Measurements from ENCODE around the gene EEF1AKMT3.
"Not testable (repeated sequence)": the region's sequence is repeated elsewhere in the genome, so short reads cannot be mapped to it uniquely, and the experiment has no call there.

Gene EEF1AKMT3

GRCh38 chr12:57764662-57765002, 7.8 kb upstream of the EEF1AKMT3 start:
- DNase-seq (ENCODE audit: low read depth in 2 of 2), result peak in 1 of 2 donors; percentile 41

DNA sequence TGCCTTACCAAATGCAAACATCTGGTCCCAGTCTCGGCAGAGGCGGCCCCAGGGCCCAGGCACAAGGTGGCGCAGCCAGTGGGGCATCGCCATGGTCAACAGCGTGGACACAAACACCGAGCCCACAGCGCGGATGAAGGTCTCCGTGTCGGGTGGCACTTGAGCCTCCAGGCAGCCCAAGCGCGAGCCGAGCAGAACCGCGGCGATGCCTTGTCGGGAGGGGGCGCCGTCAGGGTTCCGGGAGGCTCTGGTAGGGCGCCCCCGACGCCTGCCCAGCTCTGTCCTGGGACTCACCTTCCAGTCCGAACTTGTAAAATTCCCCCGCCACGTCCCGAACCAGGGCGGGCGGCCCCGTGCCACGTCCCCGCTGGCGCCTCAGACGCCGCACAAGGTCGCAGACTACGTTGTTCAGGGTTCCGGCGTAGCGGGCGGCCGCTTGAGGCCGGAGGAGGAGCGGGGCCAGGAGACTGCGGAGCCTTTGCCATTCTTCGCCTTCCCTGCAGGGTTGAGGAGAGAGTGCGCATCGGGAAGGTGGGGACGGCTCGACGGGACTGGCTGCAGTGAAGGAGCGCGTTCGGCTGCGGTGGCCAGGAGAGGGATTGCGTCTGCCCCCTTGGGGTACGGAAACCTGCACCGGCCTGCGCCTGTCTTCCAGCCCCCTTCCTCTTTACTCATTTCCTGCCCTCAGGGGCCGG, 7.3 kb upstream of the EEF1AKMT3 start:
- DNase-seq (ENCODE audit: low read depth in 2 of 2), result peak in 1 of 2 donors; percentile 63

DNA sequence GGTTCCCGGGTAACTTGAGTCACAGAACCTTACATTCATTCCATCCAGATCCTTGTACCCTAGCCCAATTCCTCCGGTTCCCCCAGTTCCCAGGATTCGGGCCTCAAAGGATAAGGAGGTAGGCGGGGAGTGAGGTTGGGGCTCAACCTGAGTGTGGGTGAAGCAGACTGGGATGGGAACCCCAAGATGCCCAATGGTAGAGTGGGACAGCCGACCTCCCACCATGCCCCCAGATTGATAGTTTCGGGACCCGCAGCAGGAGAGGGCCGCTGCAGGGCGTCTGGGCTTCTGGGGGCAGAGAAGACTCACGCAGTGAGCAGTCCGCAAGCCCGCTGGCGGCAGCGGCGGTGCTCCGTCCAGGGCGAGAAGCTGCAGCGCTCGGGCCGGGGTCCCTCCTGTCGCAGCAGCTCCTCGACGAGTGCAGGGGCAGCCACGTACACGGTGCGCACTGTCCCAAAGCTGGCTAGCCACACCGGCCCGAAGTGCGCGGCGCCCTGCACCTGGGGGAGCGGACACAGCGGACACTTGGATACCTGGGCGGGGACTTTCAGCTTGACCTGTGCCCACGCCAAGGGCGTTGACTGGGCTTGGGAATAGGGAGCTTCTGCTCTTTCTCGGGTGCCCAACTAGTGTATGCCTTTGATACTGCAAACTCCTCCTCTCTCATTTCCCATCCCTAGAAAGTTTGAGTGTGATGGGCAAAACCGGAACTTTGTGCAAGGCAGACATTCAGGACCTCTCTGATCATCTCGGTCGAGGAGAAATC, 6.5 kb upstream of the EEF1AKMT3 start:
- DNase-seq (ENCODE audit: low read depth in 2 of 2), result no peak

DNA sequence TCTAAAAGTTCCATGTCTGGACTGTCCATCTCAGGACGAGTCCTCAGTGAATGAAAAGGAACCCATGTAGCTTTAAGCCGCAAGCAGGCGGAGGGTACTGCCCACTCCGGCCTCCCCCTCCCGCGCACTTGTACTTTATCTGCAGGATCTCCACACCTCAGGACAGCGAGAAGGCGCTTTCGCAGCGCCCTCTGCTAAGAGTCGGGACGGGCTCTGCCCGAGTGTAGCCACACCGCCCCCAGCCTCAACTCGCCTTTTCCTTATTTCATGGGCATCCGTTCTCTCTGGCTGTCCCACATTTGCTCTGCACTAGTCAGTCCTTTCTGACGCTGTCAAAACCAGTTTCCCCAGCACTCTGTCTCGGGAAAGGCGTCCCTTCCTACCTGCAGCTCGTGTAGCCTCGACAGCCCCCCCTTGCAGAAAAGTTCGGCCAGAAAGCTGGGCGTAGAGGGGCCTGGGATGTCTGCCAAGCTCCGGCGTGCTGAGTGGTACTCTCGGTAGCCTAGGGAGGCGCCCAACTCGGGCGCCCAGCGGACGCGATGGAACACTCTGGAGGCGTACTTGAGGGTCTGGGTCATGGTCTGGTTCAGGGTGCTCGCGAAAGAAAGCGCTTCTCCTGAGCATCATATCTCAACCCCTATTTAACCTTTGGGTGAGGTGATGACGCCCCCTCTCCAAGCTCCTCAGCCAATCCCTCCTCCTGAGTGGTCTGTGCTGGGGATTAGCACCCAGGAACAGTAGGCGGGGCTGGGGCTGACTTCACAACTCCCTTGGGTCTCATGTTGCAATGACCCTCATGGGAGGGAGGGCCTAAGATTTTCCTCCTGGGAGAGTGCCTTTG, 5.7 kb upstream of the EEF1AKMT3 start, which contains the start of gene CYP27B1:
TSS of gene CYP27B1 (minus strand) at position 615 of the 841 bp plus-strand sequence. CDS start at position 578, 37 bp downstream.
- no peak for DNase-seq (ENCODE audit: low read depth in 2 of 2)

- no peak for DNase-seq (ENCODE audit: low read depth in 2 of 2)
These were observed 5.1 kb upstream of the EEF1AKMT3 start for GRCh38 chr12:57767305-57767698.

- DNase-seq (ENCODE audit: low read depth in 2 of 2), result no peak
These were observed 4.5 kb upstream of the EEF1AKMT3 start for GRCh38 chr12:57767876-57768275.

DNA sequence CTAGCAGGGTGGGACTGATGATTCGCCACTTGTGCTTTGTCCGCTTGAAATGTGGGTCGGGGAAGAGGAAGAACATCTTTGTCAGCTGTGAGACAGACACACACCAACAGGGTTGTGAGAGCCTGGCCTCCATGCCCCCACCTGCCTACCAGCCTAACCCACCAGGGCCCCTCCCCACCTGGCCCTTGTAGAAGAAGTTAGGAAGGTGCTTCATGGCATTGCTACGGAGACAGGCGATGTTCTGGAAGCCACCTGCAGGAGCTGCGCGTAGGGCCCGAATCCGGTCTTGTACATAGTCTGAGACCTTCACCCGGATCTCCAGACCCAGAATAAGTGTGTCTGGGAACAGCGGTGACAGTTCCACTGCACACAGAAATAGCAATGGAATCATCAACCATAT, 2.8 kb upstream of the EEF1AKMT3 start:
- DNase-seq (ENCODE audit: low read depth in 2 of 2), result no peak

DNA sequence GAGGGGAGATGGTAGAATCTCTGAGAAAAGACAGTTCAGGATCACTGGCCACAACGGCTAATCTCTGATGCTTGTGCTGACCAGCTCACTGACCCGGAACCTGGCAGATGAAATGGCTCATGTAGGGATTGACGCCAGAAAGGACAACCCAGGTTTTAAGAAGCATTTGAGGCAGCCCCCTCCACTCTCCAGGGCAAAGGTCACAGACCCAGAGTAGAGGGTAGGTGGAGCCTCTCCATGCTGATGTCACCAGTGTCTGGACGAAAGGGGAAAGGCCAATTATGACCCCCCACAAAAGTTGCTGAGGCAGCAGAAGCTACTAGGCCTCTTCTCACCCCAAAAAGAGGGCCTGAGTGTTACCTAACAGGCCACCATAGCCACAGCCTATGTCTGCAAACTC, 1.7 kb upstream of the EEF1AKMT3 start:
- DNase-seq (ENCODE audit: low read depth in 2 of 2), result no peak

DNA sequence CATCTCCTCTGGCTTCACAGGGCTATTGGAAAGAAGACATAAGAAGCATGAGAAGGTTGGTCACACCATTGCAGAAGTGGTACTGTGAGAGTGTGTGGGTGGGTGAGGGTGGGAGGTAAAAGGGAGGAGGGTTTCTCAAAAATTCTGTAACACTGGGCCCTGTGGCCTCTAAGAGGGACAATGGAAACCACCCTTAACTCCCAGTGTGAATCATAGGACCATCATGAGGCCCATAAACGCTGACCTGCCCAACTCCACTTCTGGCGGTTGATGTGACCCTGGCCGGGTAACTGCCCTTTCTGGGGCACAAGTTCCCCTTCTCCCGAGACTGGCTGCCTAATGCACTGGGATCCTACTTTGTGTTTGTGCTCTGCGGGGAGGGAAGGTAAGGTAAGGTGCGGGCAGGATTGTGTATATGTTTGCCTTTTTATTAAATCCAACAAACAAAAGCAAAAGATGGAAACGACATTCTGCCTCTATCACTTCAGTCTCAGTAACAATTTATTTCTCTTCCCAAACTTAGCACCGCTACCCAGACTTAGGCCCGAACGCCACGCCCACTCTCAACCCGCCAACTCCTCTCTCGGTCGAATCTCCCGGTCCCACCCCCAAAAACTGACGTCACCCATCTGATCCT, 1.1 kb upstream of the EEF1AKMT3 start:
- DNase-seq (ENCODE audit: low read depth in 2 of 2), result peak; percentile 87 to 88

DNA sequence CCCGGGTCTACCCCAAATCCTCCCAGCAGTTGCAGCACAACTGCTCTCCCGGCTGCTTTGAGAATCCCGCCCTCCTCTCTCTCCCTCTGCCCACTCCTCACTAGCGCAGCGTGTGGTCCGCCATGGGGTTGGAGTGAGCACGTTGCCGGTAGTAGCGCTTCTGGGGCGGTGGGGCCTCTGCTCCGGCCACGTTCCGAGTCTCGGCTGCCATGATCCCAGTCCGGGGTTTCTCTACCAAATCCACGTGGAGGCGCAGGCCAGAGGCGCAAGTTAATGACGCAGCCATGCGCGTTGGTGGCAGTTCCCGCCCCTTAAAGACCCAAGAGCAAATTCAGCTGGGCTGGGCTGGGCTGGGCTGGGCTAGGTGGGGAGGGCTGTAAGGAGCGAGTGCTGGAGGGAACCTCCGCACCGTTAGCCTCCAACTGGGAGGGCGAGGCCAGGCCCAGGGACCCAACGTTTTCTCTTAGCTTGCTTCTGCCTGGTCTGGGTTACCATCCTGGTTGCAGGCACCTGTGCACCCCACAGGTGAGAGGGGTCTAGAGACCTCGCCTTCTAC, 463 bp upstream of the EEF1AKMT3 start, which contains the start of gene METTL1:
TSS of gene METTL1 (minus strand) at position 233 of the 556 bp plus-strand sequence. CDS start at position 211, 22 bp downstream.
- peak; percentile 83 to 84 for DNase-seq (ENCODE audit: low read depth in 2 of 2)

- DNase-seq (ENCODE audit: low read depth in 2 of 2), result not testable (repeated sequence)
These were observed 2.2 kb downstream of the EEF1AKMT3 start for GRCh38 chr12:57774634-57775033.

- DNase-seq (ENCODE audit: low read depth in 2 of 2), result no peak
These were observed 2.6 kb downstream of the EEF1AKMT3 start for GRCh38 chr12:57775044-57775443.

- DNase-seq (ENCODE audit: low read depth in 2 of 2), result no peak
These were observed 3.3 kb downstream of the EEF1AKMT3 start for GRCh38 chr12:57775563-57776246.

DNA sequence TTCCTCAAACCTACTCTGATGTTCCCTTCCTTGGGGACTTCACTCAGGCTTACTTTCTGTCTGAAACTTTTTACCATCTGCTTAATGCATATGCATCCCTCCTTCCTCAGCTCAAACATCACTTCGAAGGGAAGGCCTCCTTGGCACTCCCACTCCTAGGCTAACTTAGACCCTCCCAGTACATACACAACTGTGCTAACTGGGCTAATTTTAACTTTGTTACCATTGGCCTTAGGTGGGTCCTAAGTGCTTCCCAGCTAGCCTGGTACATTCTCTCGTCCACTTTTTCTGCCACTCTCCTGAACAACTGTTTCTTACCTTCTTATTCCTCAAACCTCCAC, 3.8 kb downstream of the EEF1AKMT3 start:
- no peak for DNase-seq (ENCODE audit: low read depth in 2 of 2)

DNA sequence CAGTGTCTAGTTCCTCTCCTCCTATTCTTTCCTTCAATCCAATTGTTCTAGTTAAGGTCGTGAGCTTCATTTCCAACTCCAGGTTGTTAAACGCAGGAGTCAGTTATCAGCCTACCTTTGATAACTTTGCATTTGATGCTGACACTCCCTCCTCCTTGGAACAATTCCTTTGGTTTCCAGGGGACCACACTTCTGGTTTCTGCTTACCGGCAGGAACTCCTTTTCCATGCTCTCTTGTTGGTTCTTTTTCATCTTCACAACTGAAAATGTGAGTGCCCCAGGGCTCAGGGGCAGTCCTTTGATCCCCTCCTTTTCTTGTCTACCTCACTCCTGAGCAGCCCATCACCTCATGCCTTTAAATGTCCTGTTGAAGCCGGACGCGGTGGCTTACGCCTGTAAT, 5.0 kb downstream of the EEF1AKMT3 start:
- DNase-seq (ENCODE audit: low read depth in 2 of 2), result no peak

- DNase-seq (ENCODE audit: low read depth in 2 of 2), result no peak
These were observed 5.5 kb downstream of the EEF1AKMT3 start for GRCh38 chr12:57777911-57778310.

DNA sequence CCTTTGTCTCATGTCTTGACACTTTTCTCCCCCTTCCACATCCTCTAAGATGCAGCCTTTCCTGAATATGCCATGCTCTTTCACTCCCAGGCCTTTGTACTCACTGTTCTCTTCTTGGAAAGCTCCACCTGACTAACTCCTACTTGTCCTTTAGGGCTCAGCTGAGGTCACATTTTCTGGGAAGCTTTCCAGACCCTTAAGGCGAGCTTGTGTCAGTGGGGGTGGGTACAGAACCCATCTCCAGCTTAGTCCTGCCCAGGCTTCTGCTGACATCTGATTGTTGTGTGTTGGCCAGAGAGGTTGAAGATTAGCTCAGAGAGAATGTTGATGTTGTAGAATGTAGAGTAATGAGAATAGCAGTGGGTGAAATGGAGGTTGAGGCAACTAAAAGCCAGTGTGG, 7.3 kb downstream of the EEF1AKMT3 start:
- no peak for DNase-seq (ENCODE audit: low read depth in 2 of 2)

DNA sequence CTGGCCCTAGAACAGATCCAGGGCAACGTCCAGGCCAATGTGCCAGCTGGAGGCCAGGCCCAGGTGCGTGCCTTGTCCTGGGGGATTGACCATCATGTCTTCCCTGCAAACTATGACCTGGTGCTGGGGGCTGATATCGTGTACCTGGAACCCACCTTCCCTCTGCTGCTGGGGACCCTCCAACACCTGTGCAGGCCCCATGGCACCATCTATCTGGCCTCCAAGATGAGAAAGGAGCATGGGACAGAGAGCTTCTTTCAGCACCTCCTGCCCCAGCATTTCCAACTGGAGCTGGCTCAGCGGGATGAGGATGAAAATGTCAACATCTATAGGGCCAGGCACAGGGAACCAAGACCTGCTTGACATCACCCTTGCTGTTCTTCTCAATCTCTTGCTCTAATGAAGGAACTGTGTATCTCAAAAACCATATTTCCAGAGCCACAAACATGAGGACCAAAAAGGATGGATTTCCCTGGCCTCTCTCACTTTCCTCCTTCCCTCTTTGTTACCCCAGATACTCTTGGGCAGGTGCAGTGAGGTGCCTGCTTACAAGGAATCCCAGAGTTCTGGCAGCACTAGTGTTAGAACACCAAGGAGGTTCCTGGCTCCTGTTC, 8.0 kb downstream of the EEF1AKMT3 start:
- no peak for DNase-seq (ENCODE audit: low read depth in 2 of 2)

DNA sequence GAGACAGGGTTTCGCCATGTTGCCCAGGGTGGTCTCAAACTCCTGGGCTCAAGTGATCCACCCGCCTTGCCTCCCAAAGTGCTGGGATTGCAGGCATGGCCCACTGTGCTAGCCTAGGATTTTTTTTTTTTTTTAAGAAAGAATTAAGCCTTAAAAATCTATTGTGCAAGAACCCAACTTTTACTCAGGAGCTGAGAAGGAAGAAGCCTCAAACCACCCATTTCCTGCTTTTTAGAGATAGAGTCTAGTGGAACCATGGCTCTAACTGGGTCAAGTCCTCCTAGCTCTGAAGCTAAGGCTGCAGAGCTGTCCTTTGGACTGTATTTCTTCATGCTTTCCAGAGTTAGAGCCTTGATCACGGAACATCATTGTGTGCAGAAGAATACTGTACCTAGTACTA, 8.8 kb downstream of the EEF1AKMT3 start:
- DNase-seq (ENCODE audit: low read depth in 2 of 2), result no peak

DNA sequence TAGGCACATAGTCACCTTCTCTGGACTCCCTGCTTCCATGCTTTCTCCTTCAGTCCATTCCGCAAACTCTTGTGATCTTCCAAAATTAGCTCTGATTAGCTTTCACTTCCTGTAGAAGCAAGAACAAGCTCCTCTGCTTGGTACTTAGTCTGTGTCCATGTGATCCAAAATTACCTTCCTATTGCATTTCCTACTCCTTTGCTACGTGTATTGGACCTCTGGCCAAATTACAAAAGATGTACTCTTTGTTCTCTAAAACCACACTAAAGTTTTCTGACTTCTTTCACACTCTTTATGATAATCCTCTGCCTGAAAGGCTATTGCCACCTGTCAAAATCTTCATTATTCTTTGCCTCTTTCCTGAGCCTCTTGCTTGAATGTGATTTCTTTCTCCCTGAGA, 9.4 kb downstream of the EEF1AKMT3 start:
- DNase-seq (ENCODE audit: low read depth in 2 of 2), result no peak

DNA sequence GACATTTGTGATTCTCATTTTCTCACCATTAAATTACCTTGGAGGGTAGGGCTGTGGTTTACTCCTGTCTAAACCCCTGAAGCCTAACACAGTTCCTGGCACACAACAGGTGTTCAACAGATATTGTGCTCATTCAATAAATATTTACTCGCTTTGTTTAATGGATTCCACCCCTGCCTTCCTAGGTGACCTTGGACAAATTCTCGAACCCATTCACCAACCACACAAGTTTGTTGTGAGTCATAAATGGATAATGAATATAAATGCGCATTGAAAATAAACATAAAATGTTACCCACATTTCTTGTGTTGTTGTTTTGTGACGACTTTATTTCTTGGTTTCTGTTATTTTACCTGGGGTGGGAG, 9.8 kb downstream of the EEF1AKMT3 start:
- no peak for DNase-seq (ENCODE audit: low read depth in 2 of 2)
